HUDEP-2 (cell line): ENCODE results near the gene FUCA2.
"Not testable (repeated sequence)": the region's sequence is repeated elsewhere in the genome, so short reads cannot be mapped to it uniquely, and the experiment has no call there.

ENCODE experiments used
- DNase-seq, 76 experiments: peaks; one replicate each; lab custom pipeline; 2025; ENCODE audit not compliant: unreplicated experiment in 76 of 76; lab: John Stamatoyannopoulos, UW

FUCA2 gene

DNA sequence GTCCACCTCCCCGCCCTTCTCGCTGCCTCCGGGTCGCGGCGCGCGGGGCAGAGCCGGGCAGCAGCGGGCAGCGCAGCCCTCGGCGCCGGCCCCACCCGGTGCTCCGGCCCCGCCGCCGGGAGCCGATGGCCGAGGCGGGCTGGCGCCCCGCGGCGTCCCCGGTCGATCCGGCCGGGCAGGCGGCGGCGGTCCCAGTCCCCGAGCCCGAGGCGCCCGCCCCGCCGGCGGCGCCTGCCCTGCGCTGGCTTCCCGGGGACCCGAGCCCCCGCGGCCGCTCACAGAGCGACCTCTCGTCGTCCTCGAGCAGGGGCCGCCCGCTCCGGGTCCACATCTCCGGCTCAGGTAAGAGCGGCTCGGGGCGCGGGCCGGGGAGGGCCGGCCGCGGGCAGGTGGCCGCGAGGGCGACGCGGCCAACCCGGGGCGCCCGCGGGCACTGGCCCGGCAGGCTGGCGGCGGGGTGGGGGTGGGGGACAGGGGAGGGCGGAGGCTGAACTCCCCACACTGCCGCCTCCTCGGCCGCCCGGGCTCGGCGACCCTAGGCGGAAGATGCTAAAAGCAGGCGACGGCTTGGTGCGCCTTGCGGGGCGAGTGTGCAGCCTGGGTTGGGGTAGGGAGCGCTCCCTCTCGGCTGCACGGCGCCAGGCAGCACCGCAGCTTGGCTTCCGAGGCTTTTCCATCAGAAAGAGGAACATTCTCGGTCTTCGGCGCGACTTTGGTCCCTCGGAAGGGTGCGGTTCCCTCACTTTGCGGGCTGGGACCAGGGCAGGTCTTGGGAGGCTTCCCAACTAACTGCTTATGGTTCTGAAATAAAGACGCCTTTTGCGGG is 25.6 kb upstream of the FUCA2 start:
- DNase-seq = peak in 68 of 76 experiments; percentile 24 to 74 (median 54)

DNA sequence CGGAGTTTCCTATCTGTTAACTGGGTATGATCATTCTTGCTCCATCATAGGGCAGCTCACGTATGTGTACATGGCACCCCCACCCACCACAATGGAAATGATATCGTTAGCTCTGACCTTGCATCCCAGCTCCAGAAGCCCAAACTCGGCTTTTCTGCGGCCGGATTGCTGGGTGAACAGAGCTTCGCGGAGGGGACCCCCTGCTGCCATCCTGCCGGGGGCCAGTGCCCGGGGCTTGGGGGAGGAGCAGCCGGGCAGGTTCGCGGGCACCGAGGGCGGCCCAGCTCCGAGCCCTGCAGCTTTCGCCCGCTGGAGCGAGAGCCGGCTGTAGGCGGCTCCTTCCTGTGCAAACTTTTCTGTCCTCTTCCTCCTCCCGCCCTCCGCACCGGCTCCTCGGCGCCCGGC is 24.9 kb upstream of the FUCA2 start:
- DNase-seq = peak in 42 of 76 experiments; percentile 14 to 63 (median 40)

DNA sequence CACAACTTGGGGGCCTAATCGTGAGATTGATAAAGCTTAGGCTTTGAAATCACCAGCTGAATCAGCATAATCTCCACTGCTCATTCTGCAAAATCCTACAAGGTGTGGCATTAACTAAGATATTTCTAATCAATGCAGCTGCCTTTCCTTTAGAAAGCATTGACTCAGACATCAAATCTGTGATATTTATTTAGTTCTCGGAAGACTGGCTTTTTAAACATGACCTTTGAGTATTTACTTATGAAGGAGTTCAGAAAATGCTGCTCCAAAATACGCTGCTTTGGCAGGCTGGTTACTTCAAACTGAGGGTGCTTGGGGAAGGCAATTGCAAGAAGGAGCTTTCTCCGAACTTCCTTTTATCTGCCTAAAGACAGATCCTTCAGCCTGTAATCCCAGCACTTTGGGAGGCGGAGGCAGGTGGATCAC is 23.7 kb upstream of the FUCA2 start:
- DNase-seq = no peak

DNA sequence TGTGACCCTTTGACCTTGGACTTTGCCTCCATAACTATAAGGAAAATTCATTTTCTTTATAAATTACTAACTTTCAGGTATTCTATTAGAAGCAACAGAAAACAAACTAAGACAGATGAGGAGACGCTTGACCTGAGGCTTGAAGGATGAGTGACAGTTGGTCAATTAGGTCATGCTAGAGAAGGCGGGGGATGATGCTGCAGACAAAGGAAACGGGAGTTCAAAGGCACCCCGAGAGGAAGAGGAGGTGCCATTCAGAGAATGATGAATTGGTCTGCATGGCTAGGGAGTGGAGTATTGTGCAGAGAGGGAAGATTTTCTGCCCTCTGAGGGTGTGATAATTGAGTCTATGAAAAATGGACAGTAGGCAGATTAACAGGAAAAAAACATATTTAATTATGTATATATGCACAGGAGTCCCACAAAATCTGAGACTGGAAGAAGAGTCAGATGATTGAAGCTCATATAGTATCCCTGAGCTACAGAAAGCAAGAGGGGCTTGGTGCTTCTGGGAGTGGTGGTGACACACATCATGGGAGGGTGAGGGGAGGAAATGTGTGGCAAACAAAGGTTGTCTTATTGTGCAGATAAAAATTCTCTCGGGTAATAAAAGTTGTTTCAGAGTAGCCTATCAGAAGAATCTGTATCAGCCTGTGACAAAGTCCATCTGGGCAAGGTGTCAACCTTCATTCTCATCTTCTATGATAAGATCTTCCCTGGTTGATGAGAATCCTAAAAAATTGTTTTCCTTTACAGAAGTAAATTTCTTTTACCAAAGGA is 20.4 kb upstream of the FUCA2 start:
- no peak for DNase-seq

DNA sequence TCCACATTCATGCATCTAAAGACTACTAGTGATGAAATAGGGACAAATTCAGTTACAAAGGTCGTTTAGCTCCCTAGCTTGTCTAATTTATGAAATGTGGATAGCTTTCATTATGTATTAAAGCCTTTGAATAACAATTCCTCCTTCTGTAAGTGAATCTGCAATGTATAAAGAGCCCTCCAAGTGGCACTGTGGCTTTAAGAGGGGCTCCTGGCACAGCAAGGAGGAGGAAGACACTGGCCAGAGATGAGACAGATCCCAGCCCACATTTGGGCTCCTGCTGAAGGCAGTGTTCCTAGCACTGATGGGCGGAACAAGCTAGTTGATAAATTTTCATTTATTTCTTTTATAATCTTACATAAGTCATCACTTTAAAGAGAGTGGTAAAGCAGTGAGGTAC is 17.6 kb upstream of the FUCA2 start:
- peak in 15 of 76 experiments; percentile 5 to 47 (median 18) for DNase-seq

DNA sequence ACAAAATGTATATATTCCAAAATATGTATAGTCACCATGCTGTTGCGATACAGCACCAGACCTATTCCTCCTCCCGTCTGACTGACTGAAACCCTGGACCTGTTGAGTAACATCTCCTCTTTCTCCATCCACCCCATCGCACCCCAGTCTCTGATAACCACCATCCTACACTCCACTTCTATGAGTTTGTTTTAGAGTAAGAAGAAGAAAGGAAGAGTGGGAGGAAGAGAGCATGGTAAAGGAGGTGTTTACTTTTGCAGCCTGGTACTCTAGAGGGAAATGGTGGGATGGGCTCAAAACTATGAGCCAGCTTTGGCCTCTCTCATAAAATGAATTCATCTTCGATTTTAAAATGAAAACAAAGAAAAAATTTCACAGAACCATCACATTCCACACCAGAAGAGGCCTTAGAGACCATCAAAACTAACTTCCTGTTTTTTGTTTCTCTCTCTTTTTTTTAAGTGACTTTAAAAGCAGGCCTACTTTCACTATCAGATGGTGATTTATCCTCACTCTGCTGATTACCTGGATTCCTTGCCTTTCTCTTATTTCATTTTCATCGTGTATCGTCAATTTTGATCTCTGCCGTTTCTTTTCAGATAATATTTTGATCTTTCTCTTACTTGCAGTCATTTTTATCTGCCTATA is 16.8 kb upstream of the FUCA2 start:
- no peak for DNase-seq

DNA sequence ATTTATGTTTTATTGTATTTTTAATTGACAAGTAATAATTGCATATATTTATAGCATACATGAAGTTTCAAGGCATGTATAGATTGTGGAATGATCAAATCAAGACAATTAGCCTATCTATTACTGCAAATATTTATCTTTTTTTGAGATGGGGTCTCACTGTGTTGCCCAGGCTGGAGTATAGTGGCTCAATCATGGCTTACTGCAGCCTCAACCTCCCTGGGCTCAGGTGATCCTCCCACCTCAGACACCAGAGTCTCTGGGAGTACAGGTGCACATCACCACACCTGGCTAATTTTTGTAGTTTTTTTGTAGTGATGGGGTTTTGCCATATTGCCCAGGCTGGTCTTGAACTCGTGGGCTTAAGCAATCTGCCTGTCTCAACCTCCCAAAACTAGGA is 16.2 kb upstream of the FUCA2 start:
- no peak for DNase-seq

DNA sequence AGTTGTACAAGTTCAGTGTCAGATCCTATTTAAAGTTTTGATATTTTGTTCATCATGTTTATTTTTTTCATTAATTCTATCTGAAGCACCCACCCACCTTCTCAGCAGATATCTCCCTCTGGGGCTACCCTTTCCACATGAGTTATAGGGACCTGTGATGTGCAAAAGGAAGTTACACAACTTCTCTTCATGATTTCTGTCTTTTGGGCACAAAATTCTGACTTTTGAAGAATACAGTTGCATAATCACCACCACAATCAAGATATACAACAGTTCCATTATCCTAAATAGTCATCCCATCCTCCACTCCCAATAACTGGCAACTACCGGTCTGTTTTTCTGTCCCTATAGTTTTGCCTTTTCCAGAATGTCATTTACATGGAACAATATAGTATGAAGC is 13.8 kb upstream of the FUCA2 start:
- DNase-seq = no peak

DNA sequence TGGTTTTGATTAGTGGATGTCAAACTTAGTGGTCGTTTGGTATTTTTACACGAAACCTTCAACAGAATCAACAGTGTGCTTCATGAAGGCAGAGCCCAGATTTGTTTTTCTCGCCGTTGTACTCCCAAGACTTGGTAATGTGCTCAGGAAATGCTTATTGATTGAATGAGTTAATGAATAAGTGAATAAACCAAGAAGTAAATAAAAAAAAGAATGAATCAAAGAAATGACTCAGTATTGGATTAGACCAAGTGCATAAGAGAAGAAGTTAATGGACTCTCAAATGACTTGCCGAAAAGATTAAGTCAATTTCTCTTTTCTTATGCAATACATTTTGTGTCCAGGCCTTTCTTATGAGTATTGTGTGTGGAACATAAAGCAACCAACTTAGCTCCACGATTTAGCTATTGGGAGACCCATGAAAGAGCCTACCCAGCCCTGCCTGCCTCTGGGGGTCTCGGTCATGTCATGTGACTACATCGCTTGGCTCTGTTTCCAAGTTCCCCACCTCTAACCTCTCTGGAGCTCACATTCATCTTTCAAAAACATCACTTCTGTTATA is 10.6 kb upstream of the FUCA2 start:
- DNase-seq = no peak

DNA sequence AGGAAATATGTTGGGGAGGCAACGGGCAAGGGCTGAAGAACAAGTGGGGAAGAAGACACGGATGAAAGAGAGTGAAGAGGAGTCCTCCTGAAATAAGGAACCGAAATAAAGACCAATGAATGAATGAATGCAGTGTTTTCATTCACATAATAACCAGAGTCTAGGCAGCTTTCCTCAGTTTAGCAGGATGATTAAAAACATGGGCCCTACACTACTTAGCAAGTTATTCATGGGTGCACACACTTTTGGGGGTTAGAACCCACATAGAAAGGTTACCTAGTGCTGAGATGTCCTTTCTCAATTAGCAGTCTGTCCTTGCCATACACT is 5.9 kb upstream of the FUCA2 start:
- DNase-seq = no peak

DNA sequence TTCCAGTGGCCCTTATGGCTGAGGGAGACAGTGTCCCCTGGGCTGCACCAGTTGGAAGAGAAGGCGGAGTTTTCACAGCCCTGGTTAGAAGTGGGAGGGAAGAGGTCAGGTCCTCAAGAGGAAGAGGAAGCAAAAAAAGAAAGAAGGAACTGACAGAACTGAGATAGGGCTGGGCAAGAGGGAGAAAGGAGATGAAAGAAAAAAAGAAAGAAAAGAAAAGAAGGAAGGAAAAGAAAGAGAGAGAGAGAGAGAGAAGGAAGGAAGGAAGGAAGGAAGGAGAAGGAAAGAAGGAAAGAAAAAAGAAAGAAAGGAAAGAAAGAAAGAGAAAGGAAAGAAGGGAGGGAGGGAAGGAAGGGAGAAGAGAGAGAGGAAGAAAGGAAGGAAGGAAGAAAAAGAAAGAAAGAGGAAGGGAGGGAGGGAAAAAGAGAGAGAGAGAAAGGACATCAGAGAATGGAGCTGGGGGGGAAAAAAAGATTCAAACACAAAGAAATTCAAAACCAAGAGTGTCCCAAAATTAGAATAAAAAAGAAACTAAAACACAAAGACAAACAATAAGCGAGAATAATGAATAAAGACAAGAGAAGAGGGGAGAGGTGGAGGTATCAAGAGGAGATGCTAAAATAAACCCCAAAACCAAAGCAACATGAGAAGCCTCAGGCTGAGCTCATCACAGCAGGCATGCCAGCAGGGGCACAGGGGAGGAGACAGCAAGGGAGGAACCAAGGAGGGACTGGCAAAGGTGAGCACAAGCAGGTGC is 5.3 kb upstream of the FUCA2 start:
- no peak for DNase-seq

DNA sequence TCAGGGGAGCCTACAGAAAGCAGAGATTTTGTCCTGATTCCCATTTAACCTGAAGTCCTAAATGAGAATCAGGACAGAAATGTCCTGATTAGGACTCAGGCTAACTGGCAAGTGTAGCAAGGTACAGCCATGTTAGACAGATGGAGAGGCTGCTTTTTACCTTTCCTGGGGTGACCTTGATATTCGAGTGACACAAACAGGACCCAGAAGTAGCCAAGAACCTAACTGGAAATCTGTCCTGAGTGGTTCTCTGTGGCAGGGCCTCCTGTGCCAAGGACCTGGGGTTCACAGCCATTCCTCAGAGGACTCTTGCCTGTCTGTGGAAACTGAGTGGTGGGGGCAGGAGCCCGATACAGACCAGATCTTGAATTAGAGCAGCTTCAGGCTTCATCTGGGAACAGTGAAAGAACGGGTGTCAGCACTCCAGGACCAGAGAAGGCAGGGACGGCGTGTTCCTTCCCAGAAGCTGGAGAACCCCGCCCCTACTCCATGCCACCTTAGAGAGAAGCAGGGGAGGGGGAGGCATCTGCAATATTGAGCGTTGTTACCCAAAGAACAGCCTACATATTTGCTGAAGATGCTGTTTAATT is 4.3 kb upstream of the FUCA2 start:
- no peak for DNase-seq

DNA sequence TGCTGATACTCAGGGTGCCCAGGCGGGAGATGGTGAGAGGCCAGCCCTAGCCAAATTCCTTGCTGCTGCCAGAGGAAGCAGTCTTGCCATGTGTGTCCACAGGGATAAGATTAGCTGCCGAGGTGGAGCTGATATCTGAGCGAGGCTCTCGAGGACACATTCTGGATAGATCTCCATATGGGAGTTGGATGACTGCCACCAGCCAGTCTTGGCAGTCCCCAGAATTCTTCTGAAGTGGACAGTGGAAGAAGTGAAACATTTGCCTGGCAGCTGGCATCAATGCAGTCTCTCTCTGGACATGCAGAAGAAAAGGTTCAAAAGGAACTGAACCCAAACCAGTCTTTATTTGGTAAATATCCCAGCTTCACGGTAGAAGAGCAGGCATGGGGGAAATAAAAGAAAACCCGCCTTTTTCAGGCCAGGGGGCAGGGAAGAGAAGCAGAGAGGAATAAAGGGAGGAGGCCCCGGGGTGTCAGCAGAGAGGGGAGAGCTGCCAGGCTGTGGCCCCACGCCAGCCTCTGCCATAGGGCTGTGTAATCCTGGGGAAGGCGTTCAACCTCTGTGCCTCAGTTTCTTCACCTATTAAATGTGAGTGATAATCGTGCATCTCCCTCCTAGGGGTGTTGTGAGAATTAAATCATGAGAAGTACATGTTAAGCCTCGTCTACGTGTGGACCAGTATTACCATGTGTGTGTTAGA is 3.7 kb upstream of the FUCA2 start:
- peak in 21 of 76 experiments; percentile 9 to 64 (median 30) for DNase-seq

DNA sequence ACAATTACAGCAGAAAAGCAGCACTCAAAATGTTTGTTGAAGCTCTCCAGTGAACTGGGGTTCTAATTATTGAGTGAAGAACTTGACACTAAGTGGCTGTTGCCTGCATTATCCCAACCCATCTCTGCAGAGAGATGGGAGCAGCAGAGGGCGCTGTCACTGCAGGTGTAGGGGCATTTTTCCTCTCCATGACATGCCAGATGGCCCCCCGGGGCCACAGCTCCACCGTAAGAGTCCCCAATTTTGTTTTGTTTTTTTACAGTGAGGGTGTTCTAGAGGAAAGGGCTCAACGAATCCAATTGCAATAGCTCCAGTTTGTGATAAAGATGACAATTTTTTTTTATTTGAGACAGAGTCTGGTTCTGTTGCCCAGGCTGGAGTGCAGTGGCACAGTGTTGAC is 1.9 kb upstream of the FUCA2 start:
- peak in 39 of 76 experiments; percentile 4 to 68 (median 35) for DNase-seq

DNA sequence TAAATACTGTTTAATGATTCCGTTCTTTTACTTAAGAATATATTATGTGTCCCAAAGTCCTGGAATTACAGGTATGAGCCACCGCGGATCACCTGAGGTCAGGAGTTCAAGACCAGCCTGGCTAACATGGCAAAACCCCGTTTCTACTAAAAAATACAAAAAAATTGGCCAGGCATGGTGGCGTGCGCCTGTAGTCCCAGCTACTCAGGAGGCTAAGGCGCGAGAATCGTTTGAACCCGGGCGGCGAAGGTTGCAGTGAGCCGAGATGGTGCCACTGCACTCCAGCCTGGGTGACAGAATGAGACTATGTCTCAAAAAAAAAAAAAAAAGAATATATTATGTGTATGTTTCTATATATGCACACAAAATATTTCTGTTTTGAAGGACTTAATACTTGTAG is 1.2 kb downstream of the FUCA2 start:
- DNase-seq = not testable (repeated sequence)

DNA sequence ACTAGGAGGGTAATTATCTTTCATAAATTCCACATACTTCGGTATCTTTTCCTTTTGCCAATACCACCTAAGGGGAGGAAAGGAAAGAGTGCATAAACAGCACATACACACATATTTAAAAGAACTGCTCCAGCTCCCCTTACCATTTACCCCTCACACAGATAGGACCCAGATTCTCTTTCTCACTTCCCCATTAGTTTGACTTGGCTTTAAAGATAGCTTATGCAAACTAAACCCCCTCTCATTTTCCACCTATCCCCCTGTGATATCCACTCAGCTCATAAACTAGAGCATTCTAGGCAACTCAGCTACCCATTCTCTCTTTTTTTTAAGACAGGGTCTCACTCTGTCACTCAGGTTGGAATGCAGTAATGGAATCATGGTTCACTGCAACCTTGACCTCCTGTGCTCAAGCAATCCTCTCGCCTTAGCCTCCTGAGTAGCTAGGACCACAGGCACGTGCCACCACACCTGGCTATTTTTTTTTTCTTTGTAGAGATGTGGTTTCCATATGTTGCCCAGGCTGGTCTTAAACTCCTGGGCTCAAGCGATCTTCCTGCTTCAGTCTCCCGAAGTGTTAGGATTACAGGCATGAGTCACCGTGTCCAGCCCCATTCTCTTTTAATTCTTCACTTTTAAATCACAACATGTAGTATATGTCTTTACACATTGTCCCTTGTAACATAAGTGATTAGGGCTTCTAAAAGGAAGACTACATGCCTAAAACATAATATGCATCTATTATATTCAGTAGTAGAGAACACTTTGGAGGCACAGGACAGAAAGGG is 4.0 kb downstream of the FUCA2 start:
- DNase-seq = no peak

DNA sequence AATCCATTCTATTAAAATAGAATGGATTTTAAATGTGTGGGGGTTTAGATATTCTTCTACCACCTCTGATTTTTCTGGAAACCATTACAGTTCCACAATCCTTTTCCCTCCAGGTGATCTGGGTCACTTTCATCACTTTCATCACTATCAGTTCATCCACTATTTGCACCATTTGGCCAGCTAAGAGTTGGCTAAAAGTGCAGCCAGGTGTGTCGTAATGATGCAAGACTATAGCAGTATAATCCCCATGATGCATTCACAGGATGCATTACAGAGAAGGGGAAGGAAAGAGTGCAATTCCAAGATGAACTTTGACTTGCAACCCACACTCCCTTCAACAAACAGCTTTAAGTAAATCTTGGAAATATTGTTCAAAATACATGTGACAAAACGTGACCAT is 4.9 kb downstream of the FUCA2 start:
- DNase-seq = no peak

DNA sequence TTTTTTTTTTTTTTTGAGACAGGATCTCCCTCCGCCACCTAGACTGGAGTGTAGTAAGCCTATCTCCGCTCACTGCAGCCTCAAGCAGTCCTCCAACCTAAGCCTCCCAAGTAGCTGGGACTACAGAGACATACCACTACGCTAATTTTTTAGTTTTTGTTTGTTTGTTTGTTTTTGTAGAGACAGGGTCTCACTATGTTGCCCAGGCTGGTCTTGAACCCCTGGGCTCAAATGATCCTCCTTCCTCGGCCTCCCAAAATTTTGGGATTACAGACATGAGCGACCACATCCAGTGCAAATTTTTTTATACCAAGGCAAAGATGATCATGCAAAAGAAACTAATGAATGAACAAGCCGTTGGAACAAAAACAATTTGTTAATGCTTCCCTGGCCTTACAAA is 5.3 kb downstream of the FUCA2 start:
- no peak for DNase-seq

DNA sequence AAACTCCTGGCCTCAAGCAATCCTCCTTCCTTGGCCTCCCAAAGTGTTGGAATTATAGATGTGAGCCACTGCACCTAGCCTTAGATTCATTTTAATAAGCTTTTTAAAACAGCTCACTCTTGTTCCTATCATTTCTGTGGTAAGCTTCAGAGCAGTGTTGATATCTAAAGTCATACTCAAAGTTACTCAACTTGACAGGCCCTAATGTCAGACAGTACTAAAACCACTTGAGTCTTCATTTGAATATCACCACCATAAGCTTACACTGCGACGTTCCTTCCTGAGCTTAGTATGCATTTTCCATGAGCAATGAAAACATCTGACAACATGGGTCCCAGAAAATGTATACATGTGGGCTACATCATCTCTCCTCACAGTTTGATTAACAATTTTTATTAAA is 6.0 kb downstream of the FUCA2 start:
- no peak for DNase-seq
